SK-N-SH (cell line): Measurements from ENCODE around the gene NECTIN2. TPM values are rescaled to one million over a fixed set of nuclear protein-coding genes. Genes with fewer than 3 reads are reported as not detected.

Experiments
- CTCF ChIA-PET: fragments of 300-600, 350-600 bp; formaldehyde crosslinking; extraction: SDS; loops from one replicate; lab custom pipeline; 2021; lab: Yijun Ruan, JAX
- POLR2A ChIA-PET: fragments of 350-600 bp; sonication (Branson Sonifier 250); formaldehyde crosslinking; extraction: SDS; loops from one replicate; lab custom pipeline; 2020; ENCODE audit warnings: antibody characterized with exemption, inconsistent platforms; lab: Yijun Ruan, JAX
- DNase-seq: peaks from one replicate; pipeline ENCODE4 v3.0.0; 2012
- H2AFZ ChIP-seq: fragments of 200-600 bp; sonication (generic); 2 replicates; pipeline ENCODE4 v1.8.1; 2016; ENCODE audit warnings: antibody characterized with exemption, mild to moderate bottlenecking, low read depth
- H3F3A ChIP-seq: fragments of 200-600 bp; sonication (generic); replicated peaks from 2 replicates; pipeline ENCODE3; 2016; ENCODE audit warnings: antibody characterized with exemption, mild to moderate bottlenecking; ENCODE audit not compliant: insufficient read depth
- H3K27ac ChIP-seq, 2 experiments: fragments of 200-500 bp in 1 of 2; fragments of 200-600 bp in 1 of 2; sonication (Bioruptor generic) in 1 of 2; sonication (generic), shearing (Covaris generic) in 1 of 2; 2 replicates each; pipeline versions ENCODE4 v1.5.1 to v1.6.1; 2014 to 2016; ENCODE audit warnings: low read depth in 2 of 2, inconsistent platforms in 1 of 2, low read length in 1 of 2, mild to moderate bottlenecking in 1 of 2, mixed read lengths in 1 of 2
- H3K27me3 ChIP-seq: fragments of 200-600 bp; sonication (generic), shearing (Covaris generic); 2 replicates; pipeline ENCODE4 v1.6.1; 2016; ENCODE audit warnings: mixed run types; ENCODE audit not compliant: insufficient read depth
- H3K36me3 ChIP-seq, 2 experiments: fragments of 200-500 bp in 1 of 2; fragments of 200-600 bp in 1 of 2; sonication (Bioruptor generic) in 1 of 2; sonication (generic) in 1 of 2; replicated peaks in 1 of 2; 2 replicates each; pipeline versions ENCODE3 to v1.5.1; 2014 to 2016; ENCODE audit warnings: low read length in 1 of 2, mild to moderate bottlenecking in 1 of 2; ENCODE audit not compliant: insufficient read depth in 2 of 2, control insufficient read depth in 1 of 2
- H3K4me1 ChIP-seq, 2 experiments: fragments of 200-500 bp in 1 of 2; fragments of 200-600 bp in 1 of 2; sonication (Bioruptor generic) in 1 of 2; sonication (generic), shearing (Covaris generic) in 1 of 2; 2 replicates each; pipeline versions ENCODE4 v1.5.1 to v1.6.1; 2014 to 2016; ENCODE audit warnings: low read depth in 1 of 2, low read length in 1 of 2, mixed run types in 1 of 2; ENCODE audit not compliant: insufficient read depth in 2 of 2, control insufficient read depth in 1 of 2
- H3K4me2 ChIP-seq: fragments of 200-600 bp; sonication (generic), shearing (Covaris generic); 2 replicates; pipeline ENCODE4 v1.6.1; 2017; ENCODE audit warnings: mixed run types
- H3K4me3 ChIP-seq, 2 experiments: fragments of 200-500 bp in 1 of 2; fragments of 200-600 bp in 1 of 2; sonication (Bioruptor generic) in 1 of 2; sonication (generic), shearing (Covaris generic) in 1 of 2; 2 replicates each; pipeline versions ENCODE4 v1.5.1 to v1.8.1; 2014 to 2016; ENCODE audit warnings: low read depth in 2 of 2, inconsistent platforms in 1 of 2, low read length in 1 of 2, mild to moderate bottlenecking in 1 of 2, mixed read lengths in 1 of 2, moderate library complexity in 1 of 2
- H3K79me2 ChIP-seq: fragments of 200-600 bp; sonication (generic); 2 replicates; pipeline ENCODE4 v1.8.1; 2017; ENCODE audit warnings: mild to moderate bottlenecking; ENCODE audit not compliant: insufficient read depth
- H3K9ac ChIP-seq: fragments of 200-600 bp; sonication (generic); 2 replicates; pipeline ENCODE4 v1.6.1; 2017; ENCODE audit warnings: mixed run types
- H3K9me2 ChIP-seq: fragments of 200-600 bp; sonication (generic); 2 replicates; pipeline ENCODE4 v1.6.1; 2017; ENCODE audit warnings: mixed run types
- H3K9me3 ChIP-seq: fragments of 200-600 bp; sonication (generic); 2 replicates; pipeline ENCODE4 v1.6.1; 2017; ENCODE audit warnings: mixed run types, mild to moderate bottlenecking, moderate library complexity
- H4K20me1 ChIP-seq: fragments of 200-600 bp; sonication (generic); 2 replicates; pipeline ENCODE4 v1.6.1; 2017; ENCODE audit warnings: mild to moderate bottlenecking, mixed run types; ENCODE audit not compliant: insufficient read depth
- CHD2 ChIP-seq: fragments of 150-350 bp; IDR thresholded peaks from 2 replicates; pipeline ENCODE4 v1.6.1; 2018; ENCODE audit warnings: low read length; ENCODE audit not compliant: partially characterized antibody
- CTCF ChIP-seq: fragments of 200-600 bp; sonication (generic); IDR thresholded peaks from 2 replicates; pipeline ENCODE4 v1.6.1; 2017; ENCODE audit warnings: antibody characterized with exemption, mild to moderate bottlenecking, moderate library complexity
- FOSL2 ChIP-seq: IDR thresholded peaks from 2 replicates; pipeline ENCODE4 v1.4.0; 2012; ENCODE audit warnings: low read depth, mild to moderate bottlenecking, moderate library complexity, borderline replicate concordance
- FOXM1 ChIP-seq: IDR thresholded peaks from 2 replicates; pipeline ENCODE4 v1.4.0; 2012; ENCODE audit warnings: low read depth, mild to moderate bottlenecking
- GATA2 ChIP-seq: sonication (generic); formaldehyde crosslinking; IDR thresholded peaks from 2 replicates; pipeline ENCODE4 v1.5.0; 2020; ENCODE audit warnings: mild to moderate bottlenecking, missing genetic modification reagents
- JUND ChIP-seq: IDR thresholded peaks from 2 replicates; pipeline ENCODE4 v1.4.0; 2012
- MAX ChIP-seq: IDR thresholded peaks from 2 replicates; pipeline ENCODE4 v1.4.0; 2012; ENCODE audit warnings: low read depth
- MEF2A ChIP-seq: IDR thresholded peaks from 2 replicates; pipeline ENCODE4 v1.4.0; 2012; ENCODE audit warnings: low read depth, borderline replicate concordance
- NFIC ChIP-seq: IDR thresholded peaks from 2 replicates; pipeline ENCODE4 v1.4.0; 2012; ENCODE audit warnings: borderline replicate concordance
- NRF1 ChIP-seq: IDR thresholded peaks from 2 replicates; pipeline ENCODE4 v1.6.1; 2012; ENCODE audit warnings: low read depth, mild to moderate bottlenecking, low read length
- POLR2AphosphoS5 ChIP-seq: IDR thresholded peaks from 2 replicates; pipeline ENCODE4 v1.6.1; 2012; ENCODE audit warnings: low read depth, low read length
- RAD21 ChIP-seq: IDR thresholded peaks from 2 replicates; pipeline ENCODE4 v1.6.1; 2012; ENCODE audit warnings: mild to moderate bottlenecking, low read length
- SMC3 ChIP-seq: IDR thresholded peaks from 2 replicates; pipeline ENCODE4 v1.6.1; 2012; ENCODE audit warnings: low read depth, low read length, improper control_type of control experiment
- TAF1 ChIP-seq: IDR thresholded peaks from 2 replicates; pipeline ENCODE4 v1.6.1; 2012; ENCODE audit warnings: low read depth, mild to moderate bottlenecking, low read length, moderate library complexity, borderline replicate concordance
- TCF12 ChIP-seq: IDR thresholded peaks from 2 replicates; pipeline ENCODE4 v1.4.0; 2012
- USF1 ChIP-seq: IDR thresholded peaks from 2 replicates; pipeline ENCODE4 v1.4.0; 2012; ENCODE audit warnings: low read depth, borderline replicate concordance
- USF2 ChIP-seq: fragments of 150-350 bp; IDR thresholded peaks from 2 replicates; pipeline ENCODE4 v1.6.1; 2017; ENCODE audit warnings: antibody characterized with exemption, low read length, low read depth, borderline replicate concordance
- WGBS: methylation state at CpG from one replicate; pipeline ENCODE4 v1.1.6; 2017; ENCODE audit warnings: low lambda C conversion rate; 5-methylcytosine and 5-hydroxymethylcytosine counted together
- polyA plus RNA-seq, 3 experiments: library from polyadenylated mRNA; depleted of rRNA; stranded (reverse); fragments of >200 nt; gene quantifications; 2 replicates each; pipeline ENCODE4 v1.2.3, GENCODE V29; 2012
- TF ChIP-seq, protein P1 (sequence below): IDR thresholded peaks from 2 replicates; pipeline ENCODE4; 2012
- TF ChIP-seq, protein P2 (sequence below): fragments of 150-350 bp; IDR thresholded peaks from 2 replicates; pipeline ENCODE4 v1.6.1; 2016; ENCODE audit warnings: mild to moderate bottlenecking, low read depth, low read length

Gene NECTIN2
- polyA plus RNA-seq, 1 of the 3 experiments (the other 2 are of a cell fraction) = 121 TPM

DNA sequence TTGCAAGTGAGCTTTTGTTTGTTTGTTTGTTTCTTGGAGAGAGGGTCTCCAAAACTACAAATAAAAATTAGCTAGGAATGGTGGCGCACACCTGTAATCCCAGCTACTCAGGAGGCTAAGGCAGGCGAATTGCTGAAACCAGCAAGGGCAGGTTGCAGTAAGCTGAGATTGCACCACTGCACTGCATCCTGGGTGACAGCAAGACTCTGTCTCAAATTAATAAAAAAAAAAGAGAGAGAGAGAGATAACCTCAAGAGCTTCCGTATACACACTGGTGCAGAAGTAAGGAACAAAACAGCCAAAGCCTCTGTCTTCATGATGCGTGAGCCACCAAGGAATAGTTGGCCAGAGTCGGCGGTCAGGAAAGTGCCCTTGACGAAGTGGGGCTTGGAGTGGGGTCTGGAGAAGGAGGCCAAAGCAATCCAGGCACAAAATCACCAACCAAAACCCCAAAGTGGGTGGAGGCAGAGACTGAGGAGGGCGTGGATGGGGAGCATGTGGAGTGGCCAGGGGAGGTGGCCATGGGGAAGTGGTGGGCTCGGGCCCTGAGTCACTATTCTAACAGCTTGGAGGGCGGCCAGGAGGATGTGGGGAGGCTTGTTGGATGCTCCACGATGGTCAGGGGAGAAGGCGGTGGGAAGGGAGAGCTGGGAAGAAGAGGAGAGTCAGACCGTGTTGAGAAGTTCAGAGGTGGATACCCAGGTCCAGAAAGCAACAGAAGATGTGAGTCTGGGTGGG is 23.8 kb downstream of the NECTIN2 start:
- Histone ChIP-seq H3F3A (peaks cover 35% of the 10 kb centered on the region), H3K27ac (peak overlapping the region in 1 of 2 experiments; percentile 75; a peak in 2 of 4 replicates), H3K9me3 (no peaks in the 10 kb centered on the region), H3K36me3 (peaks cover 24 to 34% of the 10 kb centered on the region in 2 experiments), H3K79me2 (peaks cover 41% of the 10 kb centered on the region), H2AFZ (no peak overlapping the region), H3K4me3 (no peak overlapping the region), H3K4me2 (0 out of 2 replicates have a peak overlapping the region, but pooled peaks have one; percentile 3), H3K4me1 (peaks cover 0 to 7% of the 10 kb centered on the region in 2 experiments; a peak in 1 of 4 replicates), H3K9ac (no peak overlapping the region), H3K9me2 (no peaks in the 10 kb centered on the region), H3K27me3 (no peaks in the 10 kb centered on the region), H4K20me1 (0 out of 2 replicates have a peak, but pooled peaks cover 4% of the 10 kb centered on the region)
- ChIA-PET CTCF (interaction anchor here (1.5 kb wide), 1 partner anchor 146 kb away, joined by 3 read pairs; no protein-coding TSS in a partner anchor), POLR2A (no interaction called here)
- WGBS = 70% methylated on average over 13 of the region's 13 CpGs
- no peak for DNase-seq
- TF ChIP-seq MAX (no peak), SMC3 (no peak), TAF1 (no peak), NRF1 (no peak), NFIC (peak; percentile 73), JUND (peak; percentile 22; the same call in 1 of the 2 replicates), CHD2 (no peak), MEF2A (no peak), GATA2 (CRISPR knock-in tag) (no peak)
- TF ChIP-seq, protein P1, sequence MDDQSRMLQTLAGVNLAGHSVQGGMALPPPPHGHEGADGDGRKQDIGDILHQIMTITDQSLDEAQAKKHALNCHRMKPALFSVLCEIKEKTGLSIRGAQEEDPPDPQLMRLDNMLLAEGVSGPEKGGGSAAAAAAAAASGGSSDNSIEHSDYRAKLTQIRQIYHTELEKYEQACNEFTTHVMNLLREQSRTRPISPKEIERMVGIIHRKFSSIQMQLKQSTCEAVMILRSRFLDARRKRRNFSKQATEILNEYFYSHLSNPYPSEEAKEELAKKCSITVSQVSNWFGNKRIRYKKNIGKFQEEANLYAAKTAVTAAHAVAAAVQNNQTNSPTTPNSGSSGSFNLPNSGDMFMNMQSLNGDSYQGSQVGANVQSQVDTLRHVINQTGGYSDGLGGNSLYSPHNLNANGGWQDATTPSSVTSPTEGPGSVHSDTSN = no peak
- TF ChIP-seq, protein P2, sequence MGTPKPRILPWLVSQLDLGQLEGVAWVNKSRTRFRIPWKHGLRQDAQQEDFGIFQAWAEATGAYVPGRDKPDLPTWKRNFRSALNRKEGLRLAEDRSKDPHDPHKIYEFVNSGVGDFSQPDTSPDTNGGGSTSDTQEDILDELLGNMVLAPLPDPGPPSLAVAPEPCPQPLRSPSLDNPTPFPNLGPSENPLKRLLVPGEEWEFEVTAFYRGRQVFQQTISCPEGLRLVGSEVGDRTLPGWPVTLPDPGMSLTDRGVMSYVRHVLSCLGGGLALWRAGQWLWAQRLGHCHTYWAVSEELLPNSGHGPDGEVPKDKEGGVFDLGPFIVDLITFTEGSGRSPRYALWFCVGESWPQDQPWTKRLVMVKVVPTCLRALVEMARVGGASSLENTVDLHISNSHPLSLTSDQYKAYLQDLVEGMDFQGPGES = no peak

- H3K79me2 ChIP-seq = peaks cover 22% of the 10 kb centered on the region
- CTCF ChIA-PET = interaction anchor here (0.8 to 1.0 kb wide), 3 partner anchors 66 to 148 kb away, joined by 3 to 4 read pairs (median 3); no protein-coding TSS in a partner anchor
- peaks cover 28 to 32% of the 10 kb centered on the region in 2 experiments for H3K36me3 ChIP-seq
- peaks cover 0 to 15% of the 10 kb centered on the region in 2 experiments; a peak in 3 of 4 replicates for H3K4me1 ChIP-seq
- no peak for DNase-seq
- H3K4me2 ChIP-seq = no peak overlapping the region
- H3K27ac ChIP-seq = no peak overlapping the region
- H4K20me1 ChIP-seq = no peaks in the 10 kb centered on the region
- 92% methylated on average over 12 of the region's 14 CpGs for WGBS
- POLR2A ChIA-PET = no interaction called here
- H3K27me3 ChIP-seq = no peaks in the 10 kb centered on the region
- peaks cover 43% of the 10 kb centered on the region for H3F3A ChIP-seq
- H3K9ac ChIP-seq = no peak overlapping the region
- no peaks in the 10 kb centered on the region for H3K9me2 ChIP-seq
- no peak overlapping the region for H2AFZ ChIP-seq
- no peaks in the 10 kb centered on the region for H3K9me3 ChIP-seq
- H3K4me3 ChIP-seq = no peak overlapping the region
- TF ChIP-seq USF2 = no peak
- TF ChIP-seq CTCF = no peak
- TF ChIP-seq TAF1 = no peak
- TF ChIP-seq USF1 = no peak
- TF ChIP-seq TCF12 = no peak
- no peak for TF ChIP-seq FOSL2
- TF ChIP-seq JUND = no peak
- no peak for TF ChIP-seq RAD21
- TF ChIP-seq FOXM1 = no peak
- TF ChIP-seq POLR2AphosphoS5 = no peak
Measured at GRCh38 chr19:44871809-44872208, 25.7 kb downstream of the NECTIN2 start.
